H9 (cell line): ENCODE results near the gene INSYN2B. TPM values are rescaled to one million over a fixed set of nuclear protein-coding genes. Genes with fewer than 3 reads are reported as not detected.

Experiments used
- DNase-seq: peaks from one replicate; pipeline ENCODE4 v3.0.0-alpha.2; 2017
- H2AFZ ChIP-seq: one replicate; pipeline ENCODE4 v1.6.1; 2013; ENCODE audit warnings: mild to moderate bottlenecking, low read length, control low read depth, moderate library complexity
- H2AK5ac ChIP-seq: 2 replicates; pipeline ENCODE4 v1.6.1; 2013; ENCODE audit warnings: low read length, control low read depth, mixed read lengths; ENCODE audit not compliant: insufficient read length
- H2BK120ac ChIP-seq: one replicate; pipeline ENCODE4 v1.6.1; 2013; ENCODE audit warnings: low read depth, mild to moderate bottlenecking, low read length, control low read depth, inconsistent platforms; ENCODE audit not compliant: poor library complexity, severe bottlenecking
- H2BK12ac ChIP-seq: 2 replicates; pipeline ENCODE4 v1.6.1; 2013; ENCODE audit warnings: low read length, control low read depth, mixed read lengths, low read depth; ENCODE audit not compliant: insufficient read length
- H2BK15ac ChIP-seq: 2 replicates; pipeline ENCODE4 v1.6.1; 2013; ENCODE audit warnings: low read depth, low read length, control low read depth
- H2BK20ac ChIP-seq: one replicate; pipeline ENCODE4 v1.6.1; 2013; ENCODE audit warnings: low read depth, mild to moderate bottlenecking, low read length, control low read depth, inconsistent platforms; ENCODE audit not compliant: poor library complexity, severe bottlenecking
- H2BK5ac ChIP-seq: 2 replicates; pipeline ENCODE4 v1.6.1; 2013; ENCODE audit warnings: low read length, control low read depth, mixed read lengths; ENCODE audit not compliant: insufficient read length
- H3K14ac ChIP-seq: 2 replicates; pipeline ENCODE4 v1.6.1; 2013; ENCODE audit warnings: low read length, control low read depth; ENCODE audit not compliant: insufficient read depth
- H3K18ac ChIP-seq: 2 replicates; pipeline ENCODE4 v1.6.1; 2013; ENCODE audit warnings: low read depth, mild to moderate bottlenecking, mixed read lengths, low read length, control low read depth; ENCODE audit not compliant: insufficient read length
- H3K23ac ChIP-seq: 2 replicates; pipeline ENCODE4 v1.6.1; 2013; ENCODE audit warnings: low read length, control low read depth, mixed read lengths, low read depth; ENCODE audit not compliant: insufficient read length
- H3K23me2 ChIP-seq: 2 replicates; pipeline ENCODE4 v1.6.1; 2013; ENCODE audit warnings: low read depth, mild to moderate bottlenecking, mixed read lengths, low read length, control low read depth; ENCODE audit not compliant: insufficient read length, poor library complexity, severe bottlenecking
- H3K27ac ChIP-seq: 2 replicates; pipeline ENCODE4 v1.5.1; 2013; ENCODE audit warnings: low read length, control low read depth, mixed read lengths, low read depth; ENCODE audit not compliant: insufficient read length
- H3K27me3 ChIP-seq: 2 replicates; pipeline ENCODE4 v1.6.1; 2013; ENCODE audit warnings: low read length, control low read depth, inconsistent platforms; ENCODE audit not compliant: insufficient read depth
- H3K4ac ChIP-seq: 2 replicates; pipeline ENCODE4 v1.6.1; 2013; ENCODE audit warnings: low read depth, mild to moderate bottlenecking, control low read depth, inconsistent platforms, low read length, moderate library complexity
- H3K4me1 ChIP-seq: 2 replicates; pipeline ENCODE4 v1.6.1; 2013; ENCODE audit warnings: low read length, control low read depth, inconsistent platforms; ENCODE audit not compliant: insufficient read depth
- H3K4me2 ChIP-seq: 2 replicates; pipeline ENCODE4 v1.6.1; 2013; ENCODE audit warnings: low read length, control low read depth, mixed read lengths; ENCODE audit not compliant: insufficient read length, insufficient read depth
- H3K56ac ChIP-seq: 2 replicates; pipeline ENCODE4 v1.6.1; 2013; ENCODE audit warnings: low read depth, mild to moderate bottlenecking, mixed read lengths, low read length, control low read depth; ENCODE audit not compliant: insufficient read length
- H3K79me1 ChIP-seq: 2 replicates; pipeline ENCODE4 v1.6.1; 2013; ENCODE audit warnings: low read depth, mild to moderate bottlenecking, moderate library complexity, low read length, control low read depth, inconsistent platforms; ENCODE audit not compliant: insufficient read depth, poor library complexity, severe bottlenecking
- H3K79me2 ChIP-seq: 2 replicates; pipeline ENCODE4 v1.6.1; 2013; ENCODE audit warnings: low read length, control low read depth, inconsistent platforms; ENCODE audit not compliant: insufficient read depth
- H3K9ac ChIP-seq: 2 replicates; pipeline ENCODE4 v1.6.1; 2013; ENCODE audit warnings: low read length, control low read depth, mixed read lengths; ENCODE audit not compliant: insufficient read length; ENCODE audit errors: extremely low read depth
- H3K9me3 ChIP-seq: one replicate; pipeline ENCODE4 v1.6.1; 2013; ENCODE audit warnings: low read depth, low read length, inconsistent platforms; ENCODE audit not compliant: control insufficient read depth
- H3T11ph ChIP-seq: one replicate; pipeline ENCODE4 v1.6.1; 2013; ENCODE audit warnings: mild to moderate bottlenecking, low read length, control low read depth, inconsistent platforms
- H4K20me1 ChIP-seq: one replicate; pipeline ENCODE4 v1.6.1; 2013; ENCODE audit not compliant: control insufficient read depth, insufficient read length, insufficient read depth
- H4K5ac ChIP-seq: 2 replicates; pipeline ENCODE4 v1.6.1; 2013; ENCODE audit warnings: low read depth, mild to moderate bottlenecking, mixed read lengths, low read length, control low read depth; ENCODE audit not compliant: insufficient read length
- H4K8ac ChIP-seq: replicated peaks from 2 replicates; pipeline ENCODE4 v1.6.1; 2013; ENCODE audit warnings: low read length, control low read depth, mixed read lengths, low read depth; ENCODE audit not compliant: insufficient read length
- H4K91ac ChIP-seq: 2 replicates; pipeline ENCODE4 v1.6.1; 2013; ENCODE audit warnings: low read depth, mild to moderate bottlenecking, moderate library complexity, mixed read lengths, low read length, control low read depth; ENCODE audit not compliant: insufficient read length
- H3K27ac Mint-ChIP-seq, 3 experiments: 2 replicates in 2 of 3; 3 replicates in 1 of 3; pipeline ENCODE4 v1.8.0; 2020 to 2021; ENCODE audit warnings: mixed read lengths in 3 of 3, mild to moderate bottlenecking in 1 of 3, moderate library complexity in 1 of 3
- H3K27me3 Mint-ChIP-seq: 2 replicates; pipeline ENCODE4 v1.8.0; 2021; ENCODE audit warnings: low read depth, mild to moderate bottlenecking, moderate library complexity, mixed read lengths
- H3K36me3 Mint-ChIP-seq, 3 experiments: 2 replicates in 2 of 3; 3 replicates in 1 of 3; pipeline ENCODE4 v1.8.0; 2020 to 2021; ENCODE audit warnings: low read depth in 3 of 3, mixed read lengths in 3 of 3; ENCODE audit not compliant: insufficient read depth in 1 of 3
- H3K4me1 Mint-ChIP-seq, 2 experiments: 2 replicates each; pipeline ENCODE4 v1.8.0; 2020; ENCODE audit warnings: mixed read lengths in 2 of 2
- H3K4me3 Mint-ChIP-seq, 2 experiments: 2 replicates in 1 of 2; 3 replicates in 1 of 2; pipeline ENCODE4 v1.8.0; 2020 to 2021; ENCODE audit warnings: mild to moderate bottlenecking in 2 of 2, mixed read lengths in 2 of 2, moderate library complexity in 1 of 2
- H3K9me3 Mint-ChIP-seq, 2 experiments: 2 replicates in 1 of 2; 3 replicates in 1 of 2; pipeline ENCODE4 v1.8.0; 2020; ENCODE audit warnings: mild to moderate bottlenecking in 2 of 2, mixed read lengths in 2 of 2, moderate library complexity in 1 of 2
- CTCF ChIP-seq: fragments of 200-600 bp; sonication (generic); conservative IDR thresholded peaks from 3 replicates; pipeline ENCODE4 v1.8.0; 2021; ENCODE audit warnings: antibody characterized with exemption, mild to moderate bottlenecking
- WGBS: extraction: QIAGEN DNeasy Blood & Tissue Kit; methylation state at CpG from one replicate; pipeline ENCODE4 v1.1.7; 2013; ENCODE audit warnings: missing lambda C conversion rate, low lambda C conversion rate, mixed read lengths; ENCODE audit not compliant: insufficient read length; ENCODE audit errors: extremely low coverage; 5-methylcytosine and 5-hydroxymethylcytosine counted together
- total RNA-seq: library from RNA; stranded (reverse); gene quantifications from 2 replicates; pipeline ENCODE4 v1.2.1, GENCODE V29; 2021

INSYN2B gene
- total RNA-seq, 1 experiment from 2014 or later = not detected

- no peak for TF ChIP-seq CTCF
- no peak overlapping the region for H3K14ac ChIP-seq
- no peak overlapping the region for H4K5ac ChIP-seq
- H3K4me3 Mint-ChIP-seq = no peak overlapping the region
- no peak overlapping the region for H3K27ac Mint-ChIP-seq
- no peak overlapping the region for H2AFZ ChIP-seq
- no peak overlapping the region for H2AK5ac ChIP-seq
- H3K4me1 Mint-ChIP-seq = peaks cover 15 to 20% of the 10 kb centered on the region in 2 experiments
- no peak for DNase-seq
- no peak overlapping the region for H3K18ac ChIP-seq
- no peak overlapping the region for H3T11ph ChIP-seq
- no peaks in the 10 kb centered on the region for H3K79me2 ChIP-seq
- H3K27me3 Mint-ChIP-seq = no peaks in the 10 kb centered on the region
- no peak overlapping the region for H3K9ac ChIP-seq
- no peak overlapping the region for H2BK5ac ChIP-seq
- no peak overlapping the region for H4K91ac ChIP-seq
- no peaks in the 10 kb centered on the region for H3K79me1 ChIP-seq
- no peak overlapping the region for H3K56ac ChIP-seq
- no peak overlapping the region for H3K27ac ChIP-seq
- H3K9me3 Mint-ChIP-seq = no peaks in the 10 kb centered on the region; a peak in 1 of 5 replicates
- no peaks in the 10 kb centered on the region for H4K20me1 ChIP-seq
- H3K9me3 ChIP-seq = no peaks in the 10 kb centered on the region
- no peak overlapping the region for H3K23ac ChIP-seq
- WGBS = no CpG with 5 or more reads among the region's 5 CpGs
- H4K8ac ChIP-seq = no peak overlapping the region
- no peak overlapping the region for H2BK20ac ChIP-seq
- no peak overlapping the region for H2BK120ac ChIP-seq
- no peak overlapping the region for H3K4ac ChIP-seq
- H3K27me3 ChIP-seq = no peaks in the 10 kb centered on the region
- H3K36me3 Mint-ChIP-seq = no peaks in the 10 kb centered on the region
- no peak overlapping the region for H3K4me2 ChIP-seq
- H3K4me1 ChIP-seq = no peaks in the 10 kb centered on the region
- H3K23me2 ChIP-seq = no peaks in the 10 kb centered on the region
- no peak overlapping the region for H2BK12ac ChIP-seq
- no peak overlapping the region for H2BK15ac ChIP-seq
Measured at GRCh38 chr5:169871826-169872490, 108.3 kb downstream of the INSYN2B start.
